DND-41 (cell line): Measurements from ENCODE around the gene ATF7IP2.
"Not testable (repeated sequence)": the region's sequence is repeated elsewhere in the genome, so short reads cannot be mapped to it uniquely, and the experiment has no call there.

Experiments
- CTCF ChIP-seq: IDR thresholded peaks from 2 replicates; pipeline ENCODE4 v1.5.1; 2012; ENCODE audit warnings: borderline replicate concordance, low read length, moderate library complexity, mild to moderate bottlenecking; ENCODE audit not compliant: poor library complexity, severe bottlenecking; ENCODE audit errors: extremely low read depth
- EZH2 ChIP-seq: IDR thresholded peaks from 3 replicates; pipeline ENCODE4 v1.6.1; 2012; ENCODE audit warnings: borderline replicate concordance, low read depth, mild to moderate bottlenecking, moderate library complexity, low read length, inconsistent platforms; ENCODE audit not compliant: severe bottlenecking

DNA sequence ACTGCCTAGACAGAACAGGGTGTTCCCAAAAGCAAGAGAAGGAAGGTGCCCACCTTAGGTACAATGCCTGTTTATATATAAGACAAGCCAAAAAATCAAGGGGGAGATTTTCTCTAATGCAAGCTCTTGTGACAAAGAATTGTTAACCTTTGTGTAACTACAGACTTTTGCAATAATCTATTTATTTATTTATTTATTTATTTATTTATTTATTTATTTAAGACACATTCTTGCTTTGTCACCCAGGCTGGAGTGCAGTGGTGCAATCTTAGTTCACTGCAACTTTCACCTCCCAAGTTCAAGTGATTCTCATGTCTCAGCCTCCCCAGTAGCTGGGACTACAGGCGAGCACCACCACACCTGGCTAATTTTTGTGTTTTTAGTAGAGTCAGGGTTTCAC, 41.2 kb upstream of the ATF7IP2 start:
- TF ChIP-seq CTCF, EZH2: not testable (repeated sequence)
